WERI-Rb-1 (cell line): ENCODE measurements around the gene PSKH1.

ENCODE experiments used
- DNase-seq: peaks from one replicate; pipeline ENCODE4 v3.0.0-alpha.2; 2020
- H3K27ac ChIP-seq: fragments of 250-450 bp; sonication (Bioruptor Pico); 2 replicates; pipeline ENCODE4 v1.5.1; 2020; ENCODE audit warnings: mild to moderate bottlenecking, moderate library complexity
- H3K27me3 ChIP-seq: fragments of 250-450 bp; sonication (Bioruptor Pico); 2 replicates; pipeline ENCODE4 v1.5.1; 2021; ENCODE audit warnings: mild to moderate bottlenecking, low read depth, moderate library complexity; ENCODE audit not compliant: insufficient read depth, severe bottlenecking
- H3K36me3 ChIP-seq: fragments of 250-450 bp; sonication (Bioruptor Pico); 2 replicates; pipeline ENCODE4 v1.5.1; 2020; ENCODE audit warnings: mild to moderate bottlenecking, moderate library complexity
- H3K4me3 ChIP-seq: 2 replicates; pipeline ENCODE4 v1.5.1; 2011; ENCODE audit warnings: low read depth, mild to moderate bottlenecking, control low read depth, low read length
- H3K9me3 ChIP-seq: fragments of 250-450 bp; sonication (Bioruptor Pico); 2 replicates; pipeline ENCODE4 v1.5.1; 2021; ENCODE audit warnings: mild to moderate bottlenecking, moderate library complexity; ENCODE audit not compliant: severe bottlenecking
- TF ChIP-seq, protein P1 (sequence below): IDR thresholded peaks from 2 replicates; pipeline ENCODE4 v1.5.1; 2011; ENCODE audit warnings: low read depth, mild to moderate bottlenecking, control low read depth, inconsistent platforms, low read length

The PSKH1 gene

DNA sequence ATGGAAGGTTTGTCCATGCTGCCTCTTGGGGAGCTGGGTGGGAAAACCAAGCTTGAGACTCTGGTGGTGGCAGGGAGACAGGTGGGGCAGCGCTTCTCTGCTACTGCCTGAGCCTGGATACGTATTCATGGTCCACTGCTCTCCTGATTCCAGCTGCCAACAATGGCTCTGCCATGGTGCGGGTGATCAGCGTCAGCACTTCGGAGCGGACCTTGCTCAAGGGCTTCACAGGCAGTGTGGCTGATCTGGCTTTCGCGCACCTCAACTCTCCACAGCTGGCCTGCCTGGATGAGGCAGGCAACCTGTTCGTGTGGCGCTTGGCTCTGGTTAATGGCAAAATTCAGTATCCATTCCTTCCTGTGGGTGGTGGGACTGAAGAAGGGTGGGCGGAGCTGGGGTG lies 16.0 kb upstream of the PSKH1 start:
- TF ChIP-seq, protein P1, sequence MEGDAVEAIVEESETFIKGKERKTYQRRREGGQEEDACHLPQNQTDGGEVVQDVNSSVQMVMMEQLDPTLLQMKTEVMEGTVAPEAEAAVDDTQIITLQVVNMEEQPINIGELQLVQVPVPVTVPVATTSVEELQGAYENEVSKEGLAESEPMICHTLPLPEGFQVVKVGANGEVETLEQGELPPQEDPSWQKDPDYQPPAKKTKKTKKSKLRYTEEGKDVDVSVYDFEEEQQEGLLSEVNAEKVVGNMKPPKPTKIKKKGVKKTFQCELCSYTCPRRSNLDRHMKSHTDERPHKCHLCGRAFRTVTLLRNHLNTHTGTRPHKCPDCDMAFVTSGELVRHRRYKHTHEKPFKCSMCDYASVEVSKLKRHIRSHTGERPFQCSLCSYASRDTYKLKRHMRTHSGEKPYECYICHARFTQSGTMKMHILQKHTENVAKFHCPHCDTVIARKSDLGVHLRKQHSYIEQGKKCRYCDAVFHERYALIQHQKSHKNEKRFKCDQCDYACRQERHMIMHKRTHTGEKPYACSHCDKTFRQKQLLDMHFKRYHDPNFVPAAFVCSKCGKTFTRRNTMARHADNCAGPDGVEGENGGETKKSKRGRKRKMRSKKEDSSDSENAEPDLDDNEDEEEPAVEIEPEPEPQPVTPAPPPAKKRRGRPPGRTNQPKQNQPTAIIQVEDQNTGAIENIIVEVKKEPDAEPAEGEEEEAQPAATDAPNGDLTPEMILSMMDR: no peak
- no peak overlapping the region for H3K4me3 ChIP-seq
- H3K9me3 ChIP-seq: no peaks in the 10 kb centered on the region
- DNase-seq: no peak
- H3K27me3 ChIP-seq: no peaks in the 10 kb centered on the region
- no peak overlapping the region for H3K27ac ChIP-seq
- peaks cover 75% of the 10 kb centered on the region for H3K36me3 ChIP-seq

DNA sequence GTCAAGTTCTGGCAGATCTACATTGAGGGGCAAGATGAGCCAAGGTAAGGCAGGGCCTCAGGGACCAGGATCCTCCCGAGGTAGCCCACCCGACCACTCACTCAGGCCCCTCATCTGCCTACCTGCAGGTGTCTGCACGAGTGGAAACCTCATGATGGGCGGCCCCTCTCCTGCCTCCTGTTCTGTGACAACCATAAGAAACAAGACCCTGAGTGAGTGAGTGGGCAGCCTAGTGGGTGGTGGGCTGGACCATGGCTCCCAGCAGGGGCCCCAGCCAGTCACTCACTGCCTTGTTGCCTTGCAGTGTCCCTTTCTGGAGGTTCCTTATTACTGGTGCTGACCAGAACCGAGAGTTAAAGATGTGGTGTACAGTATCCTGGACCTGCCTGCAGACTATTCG lies 14.8 kb upstream of the PSKH1 start:
- TF ChIP-seq, protein P1: no peak
- Histone ChIP-seq H3K27me3 (no peaks in the 10 kb centered on the region), H3K36me3 (peaks cover 81% of the 10 kb centered on the region), H3K9me3 (no peaks in the 10 kb centered on the region), H3K4me3 (no peak overlapping the region), H3K27ac (no peak overlapping the region)
- DNase-seq: no peak

DNA sequence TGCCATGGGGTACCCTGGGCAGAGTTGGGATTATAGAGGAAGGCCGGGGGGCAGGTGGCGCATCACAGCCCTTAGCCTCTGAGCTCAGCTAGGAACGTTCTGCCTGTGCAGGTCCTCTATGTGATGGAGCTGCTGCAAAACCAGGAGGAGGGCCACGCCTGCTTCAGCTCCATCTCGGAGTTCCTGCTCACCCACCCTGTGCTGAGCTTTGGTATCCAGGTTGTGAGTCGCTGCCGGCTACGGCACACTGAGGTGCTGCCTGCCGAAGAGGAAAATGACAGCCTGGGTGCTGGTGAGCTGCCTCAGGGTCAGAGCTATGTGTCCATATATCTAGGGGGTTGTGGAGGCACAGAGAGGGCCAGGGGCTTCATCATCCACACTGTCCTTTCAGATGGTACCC lies 14.2 kb upstream of the PSKH1 start:
- Histone ChIP-seq H3K36me3 (peaks cover 87% of the 10 kb centered on the region), H3K27ac (no peak overlapping the region), H3K9me3 (no peaks in the 10 kb centered on the region), H3K4me3 (no peak overlapping the region), H3K27me3 (no peaks in the 10 kb centered on the region)
- no peak for DNase-seq
- TF ChIP-seq, protein P1: no peak

DNA sequence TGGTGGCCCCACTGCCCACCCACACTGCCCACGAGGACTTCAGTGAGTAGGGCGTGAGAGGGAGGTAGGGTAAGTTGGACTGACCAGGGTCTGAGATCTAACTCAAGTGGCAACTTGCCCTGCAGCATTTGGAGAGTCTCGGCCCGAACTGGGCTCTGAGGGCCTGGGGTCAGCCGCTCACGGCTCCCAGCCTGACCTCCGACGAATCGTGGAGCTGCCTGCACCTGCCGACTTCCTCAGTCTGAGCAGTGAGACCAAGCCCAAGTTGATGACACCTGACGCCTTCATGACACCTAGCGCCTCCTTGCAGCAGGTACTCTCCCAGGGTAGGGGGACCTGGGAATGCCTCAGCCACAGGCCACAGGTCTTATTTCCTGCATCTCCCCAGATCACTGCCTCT lies 13.6 kb upstream of the PSKH1 start:
- TF ChIP-seq, protein P1: no peak
- DNase-seq: no peak
- Histone ChIP-seq H3K27me3 (no peaks in the 10 kb centered on the region), H3K4me3 (no peak overlapping the region), H3K36me3 (peaks cover 91% of the 10 kb centered on the region), H3K9me3 (no peaks in the 10 kb centered on the region), H3K27ac (no peak overlapping the region)

DNA sequence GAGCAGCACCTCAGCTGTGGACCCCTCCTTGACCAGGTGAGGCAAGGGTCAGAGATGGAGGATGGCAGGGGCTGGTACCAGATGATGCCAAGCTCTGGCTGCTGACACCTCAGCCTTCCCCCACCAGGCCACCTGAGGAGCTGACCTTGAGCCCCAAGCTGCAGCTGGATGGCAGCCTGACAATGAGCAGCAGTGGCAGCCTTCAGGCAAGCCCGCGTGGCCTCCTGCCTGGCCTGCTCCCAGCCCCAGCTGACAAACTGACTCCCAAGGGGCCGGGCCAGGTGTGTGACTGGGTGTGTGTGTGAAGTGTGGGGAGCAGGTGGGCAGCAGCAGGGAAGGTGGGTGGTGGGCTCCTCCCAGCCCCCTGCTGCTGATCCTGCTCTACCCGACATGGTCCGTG lies 13.1 kb upstream of the PSKH1 start:
- DNase-seq: no peak
- Histone ChIP-seq H3K27ac (no peak overlapping the region), H3K36me3 (peaks cover 92% of the 10 kb centered on the region), H3K9me3 (no peaks in the 10 kb centered on the region), H3K4me3 (no peak overlapping the region), H3K27me3 (no peaks in the 10 kb centered on the region)
- TF ChIP-seq, protein P1: no peak

DNA sequence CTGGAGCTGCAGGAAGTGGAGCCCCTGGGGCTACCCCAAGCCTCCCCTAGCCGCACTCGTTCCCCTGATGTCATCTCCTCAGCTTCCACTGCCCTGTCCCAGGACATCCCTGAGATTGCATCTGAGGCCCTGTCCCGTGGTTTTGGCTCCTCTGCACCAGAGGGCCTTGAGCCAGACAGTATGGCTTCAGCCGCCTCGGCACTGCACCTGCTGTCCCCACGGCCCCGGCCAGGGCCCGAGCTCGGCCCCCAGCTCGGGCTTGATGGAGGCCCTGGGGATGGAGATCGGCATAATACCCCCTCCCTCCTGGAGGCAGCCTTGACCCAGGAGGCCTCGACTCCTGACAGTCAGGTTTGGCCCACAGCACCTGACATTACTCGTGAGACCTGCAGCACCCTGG lies 12.5 kb upstream of the PSKH1 start:
- TF ChIP-seq, protein P1: no peak
- peaks cover 89% of the 10 kb centered on the region for H3K36me3 ChIP-seq
- H3K27ac ChIP-seq: no peak overlapping the region
- no peaks in the 10 kb centered on the region for H3K9me3 ChIP-seq
- H3K4me3 ChIP-seq: no peak overlapping the region
- DNase-seq: no peak
- H3K27me3 ChIP-seq: no peaks in the 10 kb centered on the region
